GM10248 (cell line): ENCODE results near the gene SIGMAR1.

ENCODE experiments used
- CTCF ChIA-PET: fragments of 300-600 bp; sonication (Branson Sonifier 250); formaldehyde crosslinking; extraction: SDS; loops from one replicate; lab custom pipeline; 2021; ENCODE audit warnings: antibody characterized with exemption; lab: Yijun Ruan, JAX
- POLR2A ChIA-PET: fragments of 350-650 bp; sonication (Branson Sonifier 250); formaldehyde crosslinking; extraction: SDS; loops from one replicate; lab custom pipeline; 2020; ENCODE audit warnings: antibody characterized with exemption; lab: Yijun Ruan, JAX
- DNase-seq: peaks from one replicate; pipeline ENCODE4 v3.0.0; 2012; ENCODE audit errors: extremely low spot score
- CTCF ChIP-seq: IDR thresholded peaks from 2 replicates; pipeline ENCODE4 v1.5.1; 2012; ENCODE audit warnings: mild to moderate bottlenecking, low read depth; ENCODE audit errors: extremely low read depth, missing control alignments, control extremely low read depth

The SIGMAR1 gene

DNA sequence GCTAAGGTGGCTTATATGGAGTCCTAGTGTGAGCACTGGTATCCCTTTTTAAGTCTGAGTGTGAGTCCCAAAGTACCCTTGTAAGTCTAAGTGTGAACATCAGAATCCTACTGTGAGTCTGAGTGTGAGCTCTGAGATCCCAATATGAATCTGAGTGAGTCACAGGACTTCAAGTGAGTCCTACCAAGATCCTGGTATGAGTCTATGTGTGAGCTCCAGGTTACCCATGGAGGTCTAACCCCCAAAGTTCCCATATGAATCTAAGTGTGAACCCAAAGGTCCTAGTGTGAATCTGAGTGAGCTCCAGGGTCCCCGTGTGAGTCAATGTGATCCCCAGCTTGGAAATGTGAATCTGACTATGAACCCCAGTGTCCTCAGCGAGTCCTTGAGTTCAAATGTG lies 50.3 kb downstream of the SIGMAR1 start:
- POLR2A ChIA-PET = no interaction called here
- no peak for TF ChIP-seq CTCF

DNA sequence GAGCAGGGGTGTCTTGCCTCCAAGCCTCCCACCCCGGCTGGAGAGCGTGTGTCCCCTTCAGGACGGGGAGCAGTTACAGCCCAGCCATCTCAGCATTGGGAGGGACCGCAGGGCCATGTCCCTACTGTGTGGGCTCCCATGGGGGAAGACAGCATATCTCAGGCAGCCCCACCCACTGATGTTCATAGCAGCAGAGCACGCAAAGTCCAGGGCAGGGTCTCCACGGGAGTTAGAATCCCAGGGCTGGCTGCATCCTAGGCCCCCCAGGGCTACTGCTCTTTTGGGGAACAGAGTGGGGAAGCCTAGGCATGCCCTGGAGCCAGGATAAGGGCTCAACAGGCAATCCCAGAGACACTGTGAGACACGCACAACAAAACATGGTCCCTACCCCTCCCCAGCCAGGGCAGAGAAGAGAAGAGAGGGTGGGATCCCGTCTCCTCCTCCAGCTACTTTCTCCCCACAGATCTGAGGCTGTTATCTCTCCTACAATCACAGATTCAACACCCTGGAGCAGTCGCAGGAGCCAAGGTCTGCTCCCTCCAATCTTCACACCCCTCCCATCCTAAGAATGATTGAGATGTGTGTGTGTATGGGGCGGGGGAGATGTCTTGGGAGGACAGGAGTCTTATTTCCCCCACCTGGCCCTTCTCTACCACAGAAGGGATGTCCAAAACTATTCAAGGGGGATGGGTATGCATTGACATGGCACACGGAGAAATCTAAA lies 51.5 kb downstream of the SIGMAR1 start:
- no peak for DNase-seq
- POLR2A ChIA-PET = no interaction called here
- TF ChIP-seq CTCF = no peak
- CTCF ChIA-PET = interaction anchor here (1.0 to 2.5 kb wide), 7 partner anchors 9 to 182 kb away, joined by 3 to 10 read pairs (median 5); no protein-coding TSS in a partner anchor

More for the DNA sequence above, 50.3 kb downstream of the SIGMAR1 start:
- CTCF ChIA-PET = interaction anchor here (1.0 to 2.2 kb wide), 6 partner anchors 10 to 184 kb away, joined by 3 to 9 read pairs (median 5); no protein-coding TSS in a partner anchor
- DNase-seq = no peak

GRCh38 chr9:34584970-34585369 lies 52.6 kb downstream of the SIGMAR1 start:
- ChIA-PET CTCF (interaction anchor here (1.2 to 2.5 kb wide), 5 partner anchors 18 to 181 kb away, joined by 3 to 10 read pairs (median 5); no protein-coding TSS in a partner anchor), POLR2A (no interaction called here)
- no peak for DNase-seq
- no peak for TF ChIP-seq CTCF
